Measurements from ENCODE around the gene CHN2.

CHN2 gene

DNA sequence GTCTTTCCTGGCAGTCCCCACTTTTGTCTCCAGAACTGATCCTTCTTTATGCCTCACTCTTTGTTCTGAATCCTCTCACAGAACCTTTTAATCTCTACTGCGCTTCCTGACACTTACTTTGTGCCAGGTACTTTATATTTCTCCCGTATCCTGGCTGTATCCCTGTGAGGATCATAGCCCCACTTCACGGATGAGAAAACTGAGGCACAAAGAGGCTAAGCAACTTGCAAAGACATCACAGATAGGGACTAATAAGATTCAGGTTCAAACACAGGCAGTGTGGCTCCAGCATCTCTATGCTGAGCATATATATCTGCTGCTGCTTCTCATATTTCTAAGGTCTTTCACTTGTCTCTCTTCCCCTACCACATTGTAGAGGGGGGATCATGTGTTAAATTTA lies 116.7 kb downstream of the CHN2 start:
- DNase-seq (ENCODE audit: low read depth) = no peak

DNA sequence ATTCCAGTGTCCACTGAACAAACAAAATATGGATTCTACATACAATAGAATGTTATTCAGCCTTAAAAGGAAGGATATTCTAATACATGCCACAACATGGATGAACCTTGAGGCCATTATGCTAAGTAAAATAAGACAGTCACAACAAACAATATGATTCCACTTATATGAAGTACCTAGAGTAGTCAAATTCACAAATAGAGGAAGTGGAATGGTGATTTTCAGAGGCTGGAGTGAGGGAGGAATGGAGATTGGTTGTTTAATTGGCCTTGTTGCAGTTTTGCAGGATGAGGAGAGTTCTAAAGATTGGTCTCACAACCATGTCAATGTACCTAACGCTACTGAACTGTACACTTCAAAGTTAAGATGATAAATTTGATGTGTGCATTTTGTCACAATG lies 119.6 kb downstream of the CHN2 start:
- no peak for DNase-seq (ENCODE audit: low read depth)

DNA sequence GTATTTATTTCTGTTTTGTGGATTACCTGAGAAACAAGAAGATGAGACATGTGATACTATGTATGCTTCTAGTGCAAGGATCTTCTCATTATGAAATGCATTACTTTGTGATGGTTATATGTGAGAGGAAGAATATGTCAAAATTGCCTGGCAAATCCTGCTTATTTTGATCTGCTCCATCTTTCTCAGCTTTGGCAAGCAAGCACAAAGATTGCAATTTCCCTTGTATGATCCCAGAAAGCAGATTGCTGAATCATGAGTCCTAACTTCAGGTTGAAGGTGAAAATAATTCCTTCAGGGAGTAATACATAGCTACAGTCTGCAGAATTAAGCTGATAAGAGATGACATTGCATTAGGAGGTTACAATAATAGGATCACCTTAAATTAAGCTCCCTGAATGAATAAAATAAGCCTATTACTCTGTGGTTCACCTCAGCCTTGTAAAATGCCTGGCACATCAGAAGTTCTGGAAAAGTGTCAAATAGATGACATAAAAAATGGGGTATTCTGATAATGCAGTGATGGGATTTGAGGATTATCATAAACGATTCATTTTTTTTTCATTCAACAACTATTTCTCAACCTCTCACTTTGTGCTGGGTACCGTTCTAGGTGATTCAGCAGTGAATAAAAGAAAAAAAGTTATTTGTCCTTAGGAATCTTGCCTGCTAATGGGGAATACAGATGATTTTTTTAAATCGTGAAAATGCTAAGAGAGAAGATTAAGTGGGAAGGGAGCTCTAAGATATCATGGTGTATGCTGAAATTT lies 120.7 kb downstream of the CHN2 start:
- no peak for DNase-seq (ENCODE audit: low read depth)

DNA sequence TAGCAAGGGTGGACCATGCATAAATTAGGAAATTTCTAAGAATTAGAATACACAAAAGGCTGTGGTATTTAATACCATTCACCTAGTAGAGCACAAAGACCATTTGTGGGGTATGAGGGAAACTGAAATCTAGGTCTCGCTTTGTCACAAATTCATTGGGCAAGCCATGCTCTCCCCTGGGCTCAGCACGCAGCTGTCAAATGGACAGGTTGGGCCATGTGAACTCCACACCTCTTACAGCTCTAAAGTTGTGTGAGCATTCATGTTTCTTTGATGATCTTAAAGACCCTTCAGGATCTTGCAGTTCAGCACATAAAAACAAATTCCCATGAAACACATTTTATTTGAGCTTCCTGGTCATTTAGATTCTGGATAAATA lies 121.3 kb downstream of the CHN2 start:
- DNase-seq (ENCODE audit: low read depth) = no peak

DNA sequence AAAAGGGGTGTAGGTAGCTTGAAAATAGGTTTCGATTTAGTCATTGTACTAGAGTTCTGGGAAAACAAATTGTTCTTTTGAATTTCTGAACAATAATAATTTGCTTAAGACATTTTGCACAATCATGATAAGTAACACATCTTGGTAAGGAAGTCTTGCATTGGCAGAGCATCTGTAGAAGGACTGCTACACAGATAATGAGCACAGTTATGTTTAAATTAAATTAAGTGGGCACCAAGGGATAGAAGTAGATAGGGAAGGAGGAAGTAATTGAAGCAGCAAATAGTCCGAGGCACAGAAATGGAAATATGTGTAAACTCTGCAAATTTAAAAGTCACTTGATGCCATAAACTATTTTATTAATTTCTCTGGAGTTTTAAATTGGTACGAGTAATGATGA lies 122.4 kb downstream of the CHN2 start:
- no peak for DNase-seq (ENCODE audit: low read depth)

DNA sequence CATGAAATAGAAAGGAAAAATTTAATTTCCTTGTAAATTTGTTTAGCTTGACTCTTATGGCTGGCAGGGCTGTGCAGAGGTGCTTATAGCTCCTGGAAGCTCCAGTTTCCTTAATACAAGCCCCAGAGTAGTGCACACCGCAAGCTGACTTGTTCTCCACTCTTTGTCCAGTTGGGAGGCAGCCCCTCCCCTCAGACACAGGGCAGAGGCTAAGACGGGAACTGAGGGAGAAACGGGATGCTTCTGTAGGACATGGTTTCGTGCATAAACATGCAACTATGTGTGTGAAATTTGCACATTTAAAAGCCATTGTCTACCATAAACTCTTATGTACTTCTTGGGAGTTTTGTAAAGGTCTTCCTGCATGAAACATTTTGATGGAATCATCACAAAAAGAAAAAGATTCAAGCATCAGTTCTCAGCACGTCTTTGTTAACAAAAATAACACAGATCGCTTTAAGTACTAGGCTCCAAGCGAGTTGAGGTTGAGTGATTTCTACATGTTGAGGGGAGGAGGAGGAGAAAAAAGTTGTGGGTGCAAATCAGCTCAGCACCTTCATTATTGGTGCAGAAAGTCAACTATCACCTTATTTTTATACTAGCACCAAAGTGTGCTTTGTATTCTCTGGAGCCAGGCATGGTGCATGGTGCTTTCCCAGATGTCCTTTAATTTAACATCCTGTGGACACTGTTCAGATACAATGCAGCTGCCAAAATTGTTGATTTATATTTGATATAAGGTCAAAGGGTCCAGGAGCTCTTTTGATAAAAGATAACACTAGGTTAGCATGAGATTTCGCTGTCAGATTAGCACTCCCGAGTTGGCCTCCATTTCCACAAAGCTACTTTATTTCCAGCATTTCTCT lies 124.5 kb downstream of the CHN2 start:
- no peak for DNase-seq (ENCODE audit: low read depth)

DNA sequence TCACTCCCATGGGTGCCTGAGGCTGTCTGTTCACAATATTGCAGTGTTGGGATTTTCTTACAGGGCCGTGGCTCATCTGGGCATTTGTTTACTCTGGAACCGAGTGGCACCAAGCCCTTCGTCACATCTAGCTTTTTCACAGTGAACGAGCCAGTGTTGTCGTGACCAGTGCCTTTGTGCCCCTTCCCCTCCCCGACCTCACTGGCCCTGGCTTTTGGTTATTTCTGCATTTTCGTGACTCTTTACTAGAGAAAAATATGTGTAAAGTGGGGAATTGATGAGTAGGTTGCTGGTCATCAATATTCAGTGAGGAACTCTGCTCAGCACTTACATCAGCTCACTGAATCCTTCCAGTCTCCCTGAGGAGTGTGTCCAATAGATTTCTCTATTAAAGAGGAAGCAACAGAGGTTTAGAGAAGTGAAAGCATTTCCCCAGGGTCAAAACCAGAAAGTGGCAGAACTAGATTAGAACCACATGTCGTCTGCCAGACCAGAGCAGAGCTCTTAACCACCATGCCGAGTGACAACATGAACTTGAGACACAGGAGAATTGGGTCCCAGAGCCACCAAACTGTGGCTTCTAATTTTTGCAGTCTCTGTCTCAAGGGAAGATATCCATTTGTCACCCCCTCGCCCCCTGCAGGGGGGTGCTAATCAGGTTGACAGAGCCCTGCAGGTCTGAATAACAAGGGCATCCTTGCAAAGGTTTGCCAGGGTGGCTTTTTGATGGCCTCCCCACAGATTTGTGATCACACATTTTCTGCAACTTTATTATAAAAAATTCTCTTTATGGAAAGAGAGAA lies 125.3 kb downstream of the CHN2 start:
- DNase-seq (ENCODE audit: low read depth) = no peak

DNA sequence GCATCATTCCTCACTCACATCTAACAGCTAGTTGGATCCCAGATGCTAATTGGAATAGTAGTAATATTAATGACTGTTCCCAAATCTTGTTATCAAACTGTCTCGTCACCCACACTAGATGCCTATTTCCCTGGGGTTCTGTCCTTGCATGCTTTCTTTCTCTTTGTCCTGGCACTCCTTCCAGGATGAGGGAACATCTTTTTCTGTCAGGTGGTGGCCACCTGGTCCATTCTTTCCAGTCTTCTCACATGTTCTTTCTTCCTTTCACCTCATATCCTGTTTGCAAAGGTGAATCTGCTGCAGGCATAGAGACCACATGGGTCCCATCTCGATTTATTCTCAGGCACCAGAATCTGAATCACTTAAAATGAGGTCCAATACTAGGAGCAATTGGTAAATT lies 126.0 kb downstream of the CHN2 start:
- DNase-seq (ENCODE audit: low read depth) = no peak

DNA sequence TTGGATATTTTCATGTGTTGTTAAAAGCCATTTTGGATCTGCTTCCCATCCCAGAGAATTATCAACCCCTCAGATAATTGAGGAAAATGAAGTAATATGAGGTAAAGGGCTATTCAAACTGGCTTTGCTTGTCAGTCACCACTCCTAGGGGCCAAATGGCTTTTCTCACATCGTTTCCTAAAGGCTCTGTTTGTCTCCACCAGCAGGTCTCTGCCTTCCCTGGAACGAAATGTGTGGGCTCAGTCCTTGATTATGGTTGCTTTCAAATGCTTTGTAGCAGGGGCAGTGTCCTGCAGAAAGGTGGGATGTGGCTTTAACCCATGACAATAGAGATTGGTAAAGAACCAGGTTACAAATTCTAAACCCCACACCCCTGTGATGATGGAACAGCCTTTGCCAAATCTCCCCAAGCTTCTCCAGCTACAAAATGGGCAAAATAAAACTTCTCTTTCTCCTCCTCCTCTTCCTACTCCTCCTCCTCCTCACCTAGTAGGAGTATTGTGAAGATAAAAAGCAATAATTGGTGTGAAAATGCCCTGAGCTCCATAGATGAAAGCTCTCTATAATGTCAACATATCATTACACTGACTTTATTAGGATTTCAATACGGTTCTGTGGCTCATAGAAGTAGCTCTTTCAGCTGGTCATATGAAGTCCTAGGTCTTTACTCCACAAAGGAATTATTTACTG lies 127.6 kb downstream of the CHN2 start:
- no peak for DNase-seq (ENCODE audit: low read depth)

DNA sequence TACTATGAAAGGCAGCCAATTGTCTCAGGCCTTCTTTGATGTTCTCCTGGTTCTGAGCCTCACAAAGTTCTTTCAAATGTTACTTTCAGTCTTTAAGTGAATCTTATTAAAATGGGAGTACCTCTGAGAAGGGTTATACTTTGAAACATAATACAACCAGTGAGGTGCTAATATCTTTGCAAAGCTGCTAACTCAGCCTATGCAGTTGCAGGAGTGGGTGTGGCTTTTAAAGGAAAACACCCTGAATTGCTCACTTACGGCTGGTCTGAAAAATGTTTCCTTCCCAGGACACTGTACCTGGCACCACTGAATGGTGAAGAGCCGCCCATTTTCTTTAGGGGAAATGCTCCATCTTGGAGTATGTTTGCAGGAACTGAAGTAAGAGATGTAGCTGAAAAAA lies 130.9 kb downstream of the CHN2 start:
- no peak for DNase-seq (ENCODE audit: low read depth)

DNA sequence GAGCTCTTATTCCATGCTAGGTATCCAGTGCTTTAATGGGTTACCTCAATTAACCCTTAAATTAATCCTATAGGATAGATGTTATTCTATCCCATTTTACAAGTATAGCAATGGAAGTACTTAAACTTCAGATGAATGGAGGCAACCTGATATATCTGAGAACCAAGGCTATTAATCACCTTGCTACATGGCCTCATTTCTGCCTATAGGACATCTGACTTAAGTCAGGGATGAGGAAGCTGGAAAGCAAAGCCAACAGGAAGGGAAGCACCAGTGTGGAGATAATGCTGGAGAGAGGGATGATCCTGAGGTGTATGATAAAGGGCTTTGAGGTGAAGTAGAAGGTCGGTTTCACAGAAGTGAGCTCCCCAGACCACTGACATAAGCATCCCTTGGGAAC lies 132.3 kb downstream of the CHN2 start:
- DNase-seq (ENCODE audit: low read depth) = no peak

DNA sequence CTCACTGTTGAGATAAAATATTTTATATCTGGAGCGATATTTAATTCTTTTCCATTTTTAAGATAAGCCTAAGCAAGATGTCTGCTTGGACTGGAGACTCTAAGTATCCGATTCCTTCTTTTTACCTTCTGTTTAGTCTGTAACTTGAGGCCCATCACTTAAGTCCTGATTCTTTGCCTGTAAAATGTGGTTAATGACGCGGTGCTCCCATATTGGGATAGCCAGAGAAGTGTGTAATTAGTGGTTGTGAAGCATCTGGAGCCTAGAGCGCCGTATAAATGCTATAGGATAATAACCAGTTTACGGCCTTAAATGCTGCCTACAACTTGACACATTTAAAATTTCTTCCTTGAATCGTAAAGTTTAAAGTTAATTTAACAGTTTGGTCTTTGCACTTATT lies 132.9 kb downstream of the CHN2 start:
- DNase-seq (ENCODE audit: low read depth) = no peak

DNA sequence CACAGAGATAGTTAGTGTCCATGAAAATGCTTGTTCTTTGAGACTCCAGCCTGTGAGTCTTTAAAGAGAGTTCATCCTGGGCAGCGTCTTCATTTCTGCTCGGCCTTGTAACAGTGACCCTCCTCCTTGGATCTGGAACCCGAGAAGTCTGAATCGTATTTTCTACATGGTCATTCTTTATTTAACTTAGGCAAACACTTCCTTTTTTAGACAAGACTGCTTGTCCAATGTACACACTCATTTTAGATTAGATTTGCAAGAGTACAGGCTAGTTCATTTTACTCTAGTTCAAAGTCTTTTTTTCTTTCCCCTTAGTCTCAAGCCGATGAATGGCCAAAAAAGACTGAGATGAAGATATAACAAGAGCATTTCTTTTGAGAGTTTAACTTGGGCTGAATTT lies 133.5 kb downstream of the CHN2 start:
- no peak for DNase-seq (ENCODE audit: low read depth)

DNA sequence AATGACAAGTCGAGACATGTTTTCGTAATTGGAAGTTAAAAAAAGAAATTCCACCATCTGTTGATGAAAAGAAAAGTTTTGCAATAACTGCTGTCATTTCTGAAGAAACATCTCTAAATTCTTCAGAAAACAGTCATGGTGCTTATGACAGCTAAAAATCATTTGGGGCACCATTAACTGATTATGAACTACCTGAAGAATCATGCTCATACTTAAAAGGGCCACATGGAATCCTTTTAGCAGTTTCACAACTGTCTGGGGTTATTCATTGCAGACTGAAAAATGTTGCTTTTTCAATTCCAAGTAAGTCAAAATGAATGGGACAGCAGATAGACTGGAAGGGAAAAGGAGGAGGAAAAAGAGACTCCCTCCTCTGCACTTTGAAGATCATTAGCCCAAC lies 134.2 kb downstream of the CHN2 start:
- no peak for DNase-seq (ENCODE audit: low read depth)

DNA sequence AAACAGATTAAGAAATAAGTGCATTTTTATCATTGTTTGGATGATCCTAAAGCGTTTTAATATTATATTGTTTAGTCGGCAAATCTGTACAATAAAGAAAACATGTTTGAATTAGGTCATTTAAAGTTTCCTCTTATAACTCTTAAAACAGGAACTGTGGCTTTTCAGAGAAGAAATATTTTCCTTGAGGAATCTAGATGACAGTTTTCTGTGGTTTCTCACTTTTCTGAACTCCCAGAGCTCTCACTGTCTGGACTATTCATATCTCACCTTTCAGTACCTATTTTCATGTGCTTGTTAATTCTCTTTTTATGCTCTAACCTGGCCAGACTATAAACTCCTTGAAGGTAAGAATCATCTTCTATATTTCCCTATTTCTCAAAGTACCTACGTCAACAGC lies 135.1 kb downstream of the CHN2 start:
- DNase-seq (ENCODE audit: low read depth) = no peak

DNA sequence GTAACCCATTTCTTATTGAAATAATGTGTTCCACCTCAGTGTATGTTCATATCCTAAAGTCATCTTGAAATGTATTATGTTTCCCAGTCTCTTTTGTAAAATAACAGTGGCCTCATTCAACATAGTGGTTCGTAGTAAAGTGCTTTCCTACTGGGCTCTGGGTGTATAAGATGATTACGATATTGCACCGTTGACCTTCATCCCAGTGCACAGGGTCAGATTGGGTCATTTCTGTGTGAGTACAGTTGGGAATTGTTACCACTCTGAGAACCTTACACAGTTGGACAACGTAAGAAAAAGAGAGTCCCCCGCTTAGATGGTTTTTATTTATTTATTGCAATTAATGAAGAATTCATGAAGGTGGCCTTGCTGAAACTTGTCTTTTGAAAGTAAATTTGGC lies 135.6 kb downstream of the CHN2 start:
- no peak for DNase-seq (ENCODE audit: low read depth)

DNA sequence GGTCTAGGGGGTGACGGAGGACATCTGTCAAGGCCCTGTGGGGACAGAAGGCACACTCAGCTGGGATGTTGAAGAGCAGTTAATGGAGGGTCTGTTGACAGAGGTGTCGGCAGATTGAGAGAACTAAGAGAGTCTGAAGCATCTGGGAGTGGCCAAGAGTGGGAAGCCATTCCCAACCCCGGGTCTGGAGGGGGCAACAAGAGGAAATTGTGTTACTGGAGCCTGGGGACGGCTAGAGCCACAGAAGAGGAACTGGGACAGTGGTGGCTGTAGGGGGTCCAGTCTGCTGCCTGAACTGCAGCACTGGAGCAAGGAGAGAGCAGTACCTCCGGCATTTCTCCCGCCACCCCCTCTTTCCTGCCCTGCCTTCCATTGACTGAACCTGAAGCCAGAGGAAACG lies 136.6 kb downstream of the CHN2 start:
- no peak for DNase-seq (ENCODE audit: low read depth)

DNA sequence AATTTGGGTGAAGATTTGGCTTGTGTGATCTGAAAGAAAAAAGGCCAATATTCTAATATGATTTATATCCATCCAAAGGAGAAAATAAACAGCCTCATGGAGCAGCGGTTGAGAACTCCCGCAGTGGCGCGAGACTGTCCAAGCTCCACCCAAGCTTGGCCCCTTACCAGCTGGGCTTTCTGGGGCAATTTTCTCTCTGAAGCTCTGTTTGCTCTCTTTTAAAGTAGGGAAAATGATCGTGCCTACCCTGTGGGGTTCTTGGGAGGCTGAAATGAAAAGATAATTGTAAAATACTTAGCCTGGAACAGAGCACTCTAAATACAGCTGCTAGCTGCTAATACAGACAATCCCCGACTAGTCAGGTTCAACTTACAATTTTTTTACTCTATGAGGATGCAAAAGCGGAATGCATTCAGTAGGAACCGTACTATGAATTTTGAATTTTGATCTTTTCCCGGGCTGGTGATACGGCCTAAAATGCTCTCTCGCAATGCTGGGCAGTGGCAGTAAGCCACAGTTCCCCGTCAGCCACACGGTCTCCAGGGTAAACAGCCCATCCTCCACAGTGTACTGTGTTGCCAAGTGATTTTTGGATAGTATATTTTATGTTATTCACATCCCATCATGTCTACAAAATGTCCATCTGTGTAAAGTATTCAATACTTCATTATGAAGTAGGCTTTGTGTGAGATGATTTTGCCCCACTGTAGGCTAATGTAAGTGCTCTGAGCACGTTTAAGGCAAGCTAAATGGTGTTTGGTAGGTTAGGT lies 137.7 kb downstream of the CHN2 start:
- no peak for DNase-seq (ENCODE audit: low read depth)

DNA sequence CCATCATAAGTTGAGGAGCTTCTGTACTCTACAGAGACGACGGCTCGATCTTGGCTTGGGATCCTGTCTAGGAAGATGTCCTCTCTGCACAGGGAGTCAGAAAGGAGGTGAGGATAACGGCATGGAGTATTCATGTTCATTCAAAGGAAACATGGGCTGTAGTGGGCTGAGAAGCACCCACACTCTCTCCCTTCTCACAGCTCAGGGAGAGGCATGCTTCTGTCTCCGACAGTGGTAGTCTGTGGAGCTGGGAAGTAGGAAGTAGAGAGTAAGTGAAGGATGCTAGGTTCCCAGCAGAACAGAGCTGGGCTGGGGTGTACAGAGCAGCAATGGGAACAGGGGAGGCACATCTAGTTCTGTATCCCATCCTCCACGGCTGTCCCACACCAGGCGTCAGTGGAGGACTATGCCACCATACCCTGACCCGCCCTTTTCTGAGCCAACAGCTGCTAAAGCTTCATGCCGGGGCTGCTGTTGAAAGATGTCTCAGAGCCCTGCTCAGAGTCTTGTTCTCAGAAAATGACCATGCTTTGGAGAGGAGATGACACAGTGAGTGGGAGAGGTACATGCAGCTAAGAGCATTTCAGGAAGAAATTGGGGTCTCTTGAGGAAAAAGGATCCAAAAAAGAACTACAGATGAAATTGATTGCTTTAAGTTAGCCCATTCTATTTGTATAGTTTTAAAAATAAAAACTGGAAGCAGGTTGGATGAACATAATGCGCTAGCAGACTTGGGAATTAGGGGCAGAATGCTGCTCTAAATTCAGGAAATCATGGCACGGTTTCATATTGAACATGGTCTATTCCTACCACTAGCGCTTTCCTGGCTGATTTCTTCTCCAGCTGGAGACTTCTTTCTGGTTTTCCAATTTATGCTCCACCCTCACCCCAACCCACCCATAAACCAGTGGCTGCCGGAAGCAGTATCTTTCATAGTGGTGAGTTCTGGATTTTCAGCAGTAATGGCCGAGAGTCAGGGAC lies 138.6 kb downstream of the CHN2 start:
- no peak for DNase-seq (ENCODE audit: low read depth)

All from ELR (cell line).